Right renal cortex interstitium (tissue), 3 donors: ENCODE measurements around the gene ASPDH. TPM values are rescaled to one million over a fixed set of nuclear protein-coding genes. Genes with fewer than 3 reads are reported as not detected.
"Not testable (repeated sequence)": the region's sequence is repeated elsewhere in the genome, so short reads cannot be mapped to it uniquely, and the experiment has no call there.

Experiments used
- DNase-seq, 3 donors: peaks; one replicate each; pipeline ENCODE4 v3.0.0-alpha.2; 2013; ENCODE audit warnings: low read depth in 3 of 3, low spot score in 2 of 3
- polyA plus RNA-seq, 3 donors: library from polyadenylated mRNA; unstranded; fragments of 120-200 nt; gene quantifications; one replicate each; pipeline ENCODE4 v1.2.1, GENCODE V29; 2013; ENCODE audit not compliant: insufficient read length in 3 of 3

The ASPDH gene
- polyA plus RNA-seq, 3 donors, result 5.5 to 8.3 (median 8.1) TPM

DNA sequence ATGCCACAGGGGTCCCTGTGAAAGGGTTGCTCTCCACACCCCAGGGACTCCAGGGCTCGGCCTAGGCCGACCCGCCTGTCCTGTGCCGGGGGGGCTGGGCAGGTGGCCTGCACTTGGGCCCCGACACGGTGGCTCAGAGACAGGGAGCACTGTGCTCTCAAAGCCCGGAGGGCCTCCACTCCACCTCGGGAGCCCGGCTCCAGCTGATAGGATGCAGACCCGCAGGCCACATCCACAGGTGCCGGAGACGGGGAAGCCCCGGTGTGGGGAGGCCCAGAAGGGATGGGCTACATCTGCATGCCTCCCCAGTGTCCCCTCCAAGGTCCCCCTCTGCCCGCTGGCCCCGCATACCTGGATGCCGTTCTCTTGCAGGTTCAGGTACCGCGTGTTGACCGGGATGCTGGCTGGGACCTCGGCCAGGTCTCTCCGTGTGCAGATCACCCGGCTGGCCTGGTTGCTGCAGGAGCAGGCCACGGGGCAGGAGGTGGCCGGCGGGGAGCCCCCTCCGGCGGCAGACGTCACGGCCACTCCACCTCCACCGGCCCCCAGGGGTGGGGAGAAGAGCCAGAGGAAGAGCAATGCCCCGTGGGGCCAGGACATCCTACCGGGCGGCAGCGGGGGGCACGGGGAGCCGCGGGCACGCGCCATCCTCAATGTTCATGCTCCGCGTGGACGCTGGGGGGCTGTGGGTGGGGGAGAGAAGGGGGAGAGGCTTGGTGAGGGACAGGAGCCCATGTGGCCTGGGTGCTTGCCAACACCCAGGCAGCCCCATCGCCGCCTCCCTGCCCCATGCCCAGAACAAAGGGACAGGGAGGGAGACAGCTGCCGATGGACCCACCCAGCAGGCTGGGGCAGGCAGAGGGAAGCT is 34.7 kb upstream of the ASPDH start:
- DNase-seq, result no peak

DNA sequence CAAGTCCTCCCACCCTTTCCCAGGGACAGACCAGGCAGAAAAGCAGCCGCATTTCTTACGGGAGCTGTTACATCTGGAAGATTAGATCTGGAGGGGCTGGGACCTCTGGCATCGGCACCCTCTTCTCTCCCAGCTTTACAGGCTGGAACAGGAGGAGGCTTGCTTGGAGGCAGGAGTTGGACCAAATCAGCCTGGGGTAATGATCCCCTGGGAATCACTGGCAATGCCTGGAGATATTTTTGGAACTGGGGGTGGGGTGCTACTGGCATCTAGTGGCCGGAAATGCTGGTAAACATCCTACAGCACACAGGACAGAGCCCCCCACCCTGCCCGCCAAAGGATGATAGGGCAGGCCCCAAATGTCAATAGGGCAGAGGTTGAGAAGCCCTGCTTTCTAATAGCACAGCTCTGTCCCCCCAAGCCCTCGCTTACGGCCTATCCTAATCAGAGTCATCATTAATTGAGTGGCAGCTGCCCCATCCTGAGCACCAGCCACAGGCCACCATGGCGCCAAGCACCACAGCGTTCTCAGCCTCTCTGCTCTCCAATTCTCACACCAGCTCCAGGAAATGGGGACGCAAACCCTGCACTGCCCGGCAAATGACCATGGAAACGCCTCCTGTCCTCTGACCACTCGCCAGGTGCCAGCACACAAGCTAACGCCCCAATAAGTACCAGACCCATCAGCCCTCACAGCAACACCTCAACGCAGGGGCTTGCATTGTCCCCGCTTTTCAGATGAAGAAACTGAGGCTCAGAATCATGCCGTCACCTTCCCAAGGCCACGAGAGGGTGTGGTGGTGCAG is 33.9 kb upstream of the ASPDH start:
- DNase-seq, result no peak

DNA sequence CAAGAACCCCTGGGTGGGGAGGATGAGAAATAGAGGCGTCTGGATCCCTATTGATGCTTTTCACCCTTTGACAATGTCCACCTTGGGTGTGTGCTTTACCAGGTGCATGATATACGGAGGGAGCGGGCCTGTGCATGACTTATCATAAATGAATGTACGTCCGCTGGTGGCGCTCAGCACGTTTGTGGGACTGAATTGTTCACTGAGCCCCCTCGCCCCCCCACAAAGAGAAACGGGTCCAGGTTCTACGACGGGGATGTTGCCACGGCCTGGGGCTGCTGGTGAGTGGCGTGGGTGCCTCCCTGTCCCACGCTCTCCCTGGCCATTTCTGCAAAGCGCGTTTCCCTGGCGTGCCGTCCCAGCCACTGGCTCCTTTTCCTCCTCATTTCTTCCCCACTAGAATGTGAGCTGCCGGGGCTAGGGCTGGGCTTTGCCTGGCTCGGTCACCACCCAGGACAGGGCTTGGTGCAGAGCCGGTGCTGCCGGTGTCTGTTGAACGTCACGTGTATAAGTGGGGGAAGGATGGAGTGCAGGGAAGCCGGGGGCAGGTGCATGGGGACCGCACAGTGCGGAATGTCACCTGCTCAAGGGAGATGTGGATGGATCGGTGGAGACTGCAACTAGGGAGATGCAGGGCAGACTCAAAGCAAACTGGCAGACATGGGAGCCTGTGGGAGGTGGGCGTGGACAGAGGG is 33.0 kb upstream of the ASPDH start:
- no peak for DNase-seq

DNA sequence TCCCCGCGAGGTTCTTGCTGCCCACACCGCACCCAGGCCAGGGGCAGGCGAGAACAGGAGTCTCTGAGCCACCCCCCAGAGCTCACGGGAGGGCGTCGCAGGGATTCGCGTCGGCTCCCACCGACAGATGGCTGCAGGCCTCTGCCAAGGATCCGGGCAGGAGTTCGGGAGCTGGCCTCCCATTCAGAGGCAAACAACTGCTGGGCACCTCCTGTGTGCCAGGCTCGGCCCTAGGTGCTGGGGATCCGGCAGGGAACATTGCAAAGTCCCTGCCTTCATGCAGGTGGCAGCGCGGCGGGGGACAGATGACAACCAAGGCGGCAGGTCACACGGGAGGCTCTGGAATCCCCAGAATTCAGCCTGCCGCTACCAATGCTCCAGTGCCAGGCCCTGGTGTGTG is 29.2 kb upstream of the ASPDH start:
- DNase-seq, result no peak

DNA sequence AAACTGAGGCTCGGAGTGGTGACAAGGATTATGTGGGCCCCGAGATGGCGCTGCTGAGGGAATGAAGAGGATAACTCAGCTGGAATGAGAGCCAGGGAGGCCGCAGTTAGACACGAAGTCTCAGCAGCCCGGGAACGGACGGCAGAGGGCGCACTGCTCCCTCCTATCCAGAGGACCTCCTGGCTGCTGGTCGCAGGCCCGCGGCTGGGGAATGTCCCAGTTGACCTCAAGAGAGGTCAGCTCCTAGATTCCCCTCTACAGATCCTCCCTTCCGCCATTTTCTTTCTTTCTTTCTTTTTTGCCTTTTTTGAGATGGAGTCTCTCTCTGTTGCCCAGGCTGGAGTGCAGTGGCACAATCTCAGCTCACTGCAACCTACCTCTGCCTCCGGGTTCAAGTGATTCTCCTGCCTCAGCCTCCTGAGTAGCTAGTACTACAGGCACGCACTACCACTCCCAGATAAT is 24.1 kb upstream of the ASPDH start:
- peak in 1 of 3 donors; percentile 52 for DNase-seq

DNA sequence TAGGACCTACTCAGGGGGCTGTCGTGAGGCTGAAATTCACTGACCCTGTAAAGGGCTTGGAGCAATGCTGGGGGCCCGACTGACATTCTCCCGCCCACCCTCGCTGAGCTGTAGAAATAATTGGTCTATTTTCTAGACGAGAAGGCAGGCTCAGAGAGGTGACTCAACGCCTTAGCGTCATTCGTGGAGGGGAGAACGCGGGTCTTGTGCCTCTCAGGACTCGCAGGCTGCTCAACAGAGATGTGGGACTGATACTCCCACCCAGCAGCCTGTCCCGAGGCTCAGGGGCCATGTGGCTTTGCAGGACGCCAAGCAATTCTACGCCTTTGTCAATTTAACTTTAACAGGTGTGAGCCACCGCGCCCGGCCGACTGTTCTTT is 23.6 kb upstream of the ASPDH start:
- no peak for DNase-seq

DNA sequence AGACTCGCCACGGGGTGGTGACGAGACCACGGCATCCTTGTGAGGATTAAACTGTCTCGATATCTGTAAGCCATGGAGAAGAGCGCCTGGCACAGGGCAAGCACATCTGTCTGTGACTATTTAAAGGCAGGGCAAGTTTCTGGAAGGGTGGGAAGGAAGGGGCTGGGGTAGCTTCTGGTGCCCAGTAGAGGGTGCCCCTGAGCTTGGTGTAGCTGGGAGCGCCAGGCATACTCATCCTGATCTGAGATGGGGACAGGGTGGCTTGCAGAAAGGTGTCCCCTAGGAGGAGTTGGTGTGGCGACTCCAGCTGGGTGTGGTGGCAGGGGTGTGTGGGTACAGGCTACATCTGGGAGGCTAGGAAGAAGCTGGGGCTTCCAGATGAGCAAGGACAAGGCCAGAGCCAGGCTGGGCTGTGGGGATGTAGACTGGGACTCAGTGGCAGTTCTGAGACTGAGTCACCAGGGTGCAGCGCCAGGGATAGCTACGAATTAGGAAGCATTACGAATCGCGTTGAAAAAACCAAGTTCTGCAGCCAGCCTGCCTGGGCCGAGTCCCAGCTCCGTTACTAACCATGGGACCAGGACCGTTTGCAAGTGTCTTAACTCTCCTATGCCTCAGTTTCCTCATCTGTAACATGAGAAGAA is 23.1 kb upstream of the ASPDH start:
- DNase-seq, result no peak

DNA sequence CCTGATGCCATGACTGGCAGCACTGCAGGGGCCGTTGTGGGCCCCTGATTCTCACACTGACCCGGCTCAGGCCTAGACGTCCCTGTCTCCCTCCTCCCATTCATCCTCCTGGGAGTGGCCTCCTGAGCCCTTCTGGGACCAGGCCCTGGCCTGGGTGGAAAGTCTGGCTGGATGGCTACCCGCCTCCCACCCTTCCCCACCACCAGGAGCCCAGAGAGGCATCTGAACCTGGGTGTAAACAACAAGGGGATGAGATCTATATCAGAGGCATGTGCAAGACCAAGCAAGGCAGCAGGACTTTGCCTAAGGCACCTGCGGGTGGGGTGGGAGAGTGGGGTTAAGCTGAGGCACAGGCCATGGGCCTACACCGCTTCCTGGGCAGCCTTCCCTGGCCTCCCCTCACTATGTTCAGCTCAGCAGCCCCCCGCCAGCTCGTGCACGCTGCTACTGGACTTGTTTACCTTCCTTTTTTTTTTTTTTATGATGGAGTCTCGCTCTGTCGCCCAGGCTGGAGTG is 22.0 kb upstream of the ASPDH start:
- no peak for DNase-seq

DNA sequence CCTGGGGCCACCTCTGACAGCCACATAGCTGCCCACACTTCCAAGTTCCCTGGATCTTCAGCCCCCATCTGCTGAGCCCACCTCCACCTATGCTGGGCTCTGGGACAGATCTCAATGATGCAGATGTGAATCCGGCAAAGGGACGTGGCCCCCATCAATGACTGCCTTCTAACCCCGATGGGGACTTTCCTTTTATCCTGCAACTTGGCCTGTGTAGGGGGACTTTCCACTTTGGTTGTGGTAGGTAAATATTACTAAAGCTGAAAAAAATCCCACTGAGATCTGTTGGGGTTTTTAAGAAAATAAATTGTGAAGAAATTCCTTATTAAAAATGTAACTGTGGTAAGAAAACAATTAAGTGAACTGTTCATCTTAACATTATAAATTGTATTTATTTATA is 20.8 kb upstream of the ASPDH start:
- no peak for DNase-seq

DNA sequence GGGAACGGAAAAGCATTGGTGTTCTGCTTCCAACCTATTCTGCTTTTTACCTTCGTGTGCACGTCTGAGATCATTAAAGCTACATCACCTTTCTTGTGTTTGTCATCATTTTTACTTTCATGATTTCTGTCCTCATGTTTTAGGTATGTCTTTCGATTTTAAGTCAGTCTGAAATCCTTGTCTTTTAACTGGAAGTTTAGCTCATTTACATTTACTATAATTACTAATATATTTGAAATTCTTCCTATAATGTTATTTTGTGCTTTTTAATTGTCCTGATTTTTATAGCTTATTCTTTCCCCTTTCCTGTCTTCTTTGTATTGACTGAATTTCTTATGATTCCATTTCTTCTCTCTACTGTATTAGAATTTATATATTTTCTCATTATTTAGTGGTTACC is 19.2 kb upstream of the ASPDH start:
- DNase-seq, result no peak

DNA sequence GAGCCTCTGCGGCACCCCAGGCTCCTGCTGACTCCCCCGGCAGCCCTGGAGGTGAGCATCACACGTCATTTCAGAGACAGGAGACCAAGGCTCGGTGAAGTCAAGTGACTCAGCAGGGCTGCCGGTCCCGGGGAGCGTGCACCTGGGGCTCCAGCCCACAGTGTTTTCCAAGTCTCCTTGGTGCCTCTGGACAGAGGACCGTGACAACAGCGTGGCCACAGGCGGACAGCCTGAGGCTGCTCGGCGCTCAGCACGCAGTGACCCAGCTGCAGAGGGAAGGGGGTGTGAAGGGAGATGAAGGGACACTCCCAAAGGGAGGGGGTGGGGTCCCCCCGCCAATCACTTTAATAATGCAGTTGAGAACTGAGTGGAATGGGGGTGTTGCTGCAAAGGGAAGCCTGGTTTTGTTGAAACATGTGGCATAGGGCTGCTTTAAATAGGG is 17.5 kb upstream of the ASPDH start:
- DNase-seq, result no peak

DNA sequence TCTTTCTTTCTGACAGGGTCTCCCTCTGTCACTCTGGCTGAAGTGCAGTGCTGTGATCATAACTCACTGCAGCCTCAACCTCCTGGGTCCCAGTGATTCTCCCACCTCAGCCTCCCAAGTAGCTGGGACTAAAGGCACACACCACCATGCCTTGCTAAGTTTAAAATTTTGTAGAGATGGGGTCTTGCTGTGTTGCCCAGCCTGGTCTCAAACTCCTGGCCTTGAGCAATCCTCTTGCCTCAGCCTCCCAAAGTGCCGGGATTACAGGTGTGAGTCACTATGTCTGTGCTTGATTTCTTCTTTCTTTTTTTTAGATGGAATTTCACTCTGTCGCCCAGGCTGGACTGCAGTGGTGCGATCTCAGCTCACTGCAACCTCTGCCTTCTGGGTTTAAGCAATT is 14.3 kb upstream of the ASPDH start:
- not testable (repeated sequence) for DNase-seq

DNA sequence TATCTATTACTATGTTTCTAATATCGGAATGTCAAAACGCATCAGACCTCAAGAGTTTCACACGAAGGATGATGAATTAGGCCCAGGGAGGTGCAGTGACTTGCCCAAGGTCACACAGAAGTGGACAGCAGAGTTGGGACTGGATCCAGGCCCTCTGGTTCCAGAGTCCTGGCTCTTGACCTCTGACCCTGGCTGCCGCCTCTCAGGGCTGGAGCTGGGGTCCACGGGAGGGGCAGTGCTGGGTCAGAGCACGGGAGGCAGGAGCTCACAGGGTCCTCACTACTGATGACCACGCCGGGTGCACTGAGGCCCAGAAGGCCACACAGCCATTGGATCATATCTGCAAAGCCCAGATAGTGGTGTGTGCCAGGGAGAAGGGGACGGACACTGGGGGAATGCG is 9.2 kb upstream of the ASPDH start:
- no peak for DNase-seq

DNA sequence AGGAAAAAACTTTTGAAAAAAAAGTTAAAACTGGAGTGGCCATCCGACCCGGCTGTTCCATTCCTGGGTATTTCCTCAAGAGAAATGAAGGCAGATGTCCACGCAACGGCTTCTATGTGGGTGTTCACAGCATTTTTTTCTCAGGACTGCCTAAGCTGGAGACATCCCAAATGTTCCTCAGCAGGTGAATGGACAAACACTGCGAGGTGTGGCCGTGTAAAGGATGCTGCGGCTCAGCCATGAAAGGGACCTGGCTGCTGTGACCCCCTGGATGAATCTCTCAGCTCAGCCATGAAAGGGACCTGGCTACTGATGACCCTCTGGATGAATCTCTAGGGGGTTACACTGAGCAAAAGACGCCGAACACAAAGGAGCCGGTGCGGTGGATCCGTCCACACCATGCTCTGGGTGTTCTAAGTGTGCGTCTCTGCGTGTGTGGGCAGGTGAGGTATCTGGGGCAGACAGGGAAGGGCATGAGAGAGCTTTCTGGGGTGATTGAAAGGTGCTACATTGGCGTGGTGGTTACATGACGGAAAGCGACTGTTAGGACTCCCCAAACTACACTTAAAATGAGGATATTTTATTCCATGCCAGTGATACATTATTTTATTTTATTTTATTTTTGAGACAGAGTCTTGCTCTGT is 7.2 kb upstream of the ASPDH start:
- no peak for DNase-seq

DNA sequence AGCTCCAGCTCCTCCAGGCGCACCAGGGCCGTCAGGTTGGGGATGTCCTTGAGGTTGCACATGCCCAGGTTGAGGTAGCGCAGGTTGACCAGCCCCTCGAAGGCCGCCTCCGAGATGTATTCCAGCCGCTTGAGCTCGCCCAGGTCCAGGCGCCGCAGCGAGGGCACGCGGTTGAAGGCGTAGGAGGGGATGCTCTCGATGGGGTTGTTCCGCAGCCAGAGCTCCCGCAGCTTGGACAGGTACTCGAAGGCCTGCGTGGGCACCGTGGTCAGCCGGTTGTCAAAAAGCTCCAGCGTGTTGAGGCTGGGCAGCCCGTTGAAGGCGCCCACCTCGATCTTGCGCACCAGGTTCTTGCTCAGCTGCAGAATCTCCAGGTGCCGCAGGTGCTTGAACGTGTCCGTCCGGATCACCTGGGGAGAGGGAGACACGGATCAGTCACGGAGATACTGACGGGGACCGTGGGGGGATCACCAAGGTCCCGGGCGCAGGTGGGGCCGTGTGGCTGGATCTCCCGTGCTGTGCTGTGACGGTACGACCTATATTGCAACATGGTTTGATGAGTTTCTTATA is 5.4 kb upstream of the ASPDH start:
- DNase-seq, result no peak

DNA sequence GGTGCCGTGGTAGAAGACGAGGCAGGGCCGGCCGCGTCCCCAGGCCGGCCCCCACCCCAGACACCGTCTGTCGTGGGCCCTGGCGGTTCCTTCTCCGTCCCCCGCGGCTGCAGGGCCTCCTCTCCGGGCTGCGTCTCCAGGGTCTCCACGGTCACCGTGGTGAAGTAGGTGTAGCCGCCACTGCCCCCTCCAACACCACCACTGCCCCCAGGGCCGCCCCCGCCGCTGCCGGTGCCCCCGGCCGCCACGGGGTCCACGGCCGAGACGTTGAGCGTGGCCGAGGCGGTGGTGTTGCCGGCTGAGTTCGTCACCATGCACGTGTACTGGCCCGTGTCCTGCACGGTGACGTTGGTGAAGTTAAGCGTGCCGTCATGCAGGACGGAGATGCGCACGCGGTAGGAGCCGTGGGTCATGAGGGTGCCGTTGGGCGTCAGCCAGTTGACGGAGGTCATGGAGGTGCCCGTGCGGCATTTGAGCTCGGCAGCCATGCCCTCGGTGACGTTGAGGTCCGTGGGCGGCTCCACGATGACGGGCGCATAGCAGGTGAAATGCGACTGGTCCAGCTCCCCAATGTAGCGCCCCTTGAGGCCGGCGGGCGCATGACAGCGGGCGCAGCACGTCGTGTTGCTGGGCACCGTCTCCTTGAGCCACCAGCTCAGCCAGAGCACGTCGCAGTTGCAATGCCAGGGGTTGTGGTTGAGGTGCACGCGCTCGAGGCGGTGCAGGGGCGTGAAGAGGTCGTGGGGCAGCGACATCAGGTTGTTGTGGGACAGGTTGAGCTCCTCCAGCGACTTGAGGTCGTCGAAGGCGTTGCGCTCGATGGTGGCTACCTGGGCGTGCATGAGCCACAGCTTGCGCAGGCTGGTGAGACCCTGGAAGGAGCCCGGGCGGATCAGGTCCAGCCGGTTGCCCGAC is 4.6 kb upstream of the ASPDH start:
- no peak for DNase-seq

DNA sequence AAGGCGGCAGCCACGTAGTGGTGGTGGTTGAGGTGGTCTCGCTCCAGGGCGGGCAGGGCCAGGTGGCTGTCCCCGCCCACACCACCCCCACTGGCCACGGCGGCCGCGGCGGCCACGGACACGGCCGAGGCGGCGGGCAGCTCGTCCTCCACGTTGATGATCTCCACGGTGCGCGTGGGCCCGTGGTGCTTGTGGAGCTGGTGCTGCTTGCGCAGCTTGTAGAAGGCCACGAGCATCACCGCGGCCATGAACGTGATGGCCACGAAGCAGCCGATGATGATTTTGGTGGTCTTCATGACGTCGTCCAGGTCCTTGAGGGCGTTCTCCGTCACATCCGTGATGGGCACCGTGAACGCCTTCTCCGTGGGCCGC is 4.0 kb upstream of the ASPDH start:
- no peak for DNase-seq

DNA sequence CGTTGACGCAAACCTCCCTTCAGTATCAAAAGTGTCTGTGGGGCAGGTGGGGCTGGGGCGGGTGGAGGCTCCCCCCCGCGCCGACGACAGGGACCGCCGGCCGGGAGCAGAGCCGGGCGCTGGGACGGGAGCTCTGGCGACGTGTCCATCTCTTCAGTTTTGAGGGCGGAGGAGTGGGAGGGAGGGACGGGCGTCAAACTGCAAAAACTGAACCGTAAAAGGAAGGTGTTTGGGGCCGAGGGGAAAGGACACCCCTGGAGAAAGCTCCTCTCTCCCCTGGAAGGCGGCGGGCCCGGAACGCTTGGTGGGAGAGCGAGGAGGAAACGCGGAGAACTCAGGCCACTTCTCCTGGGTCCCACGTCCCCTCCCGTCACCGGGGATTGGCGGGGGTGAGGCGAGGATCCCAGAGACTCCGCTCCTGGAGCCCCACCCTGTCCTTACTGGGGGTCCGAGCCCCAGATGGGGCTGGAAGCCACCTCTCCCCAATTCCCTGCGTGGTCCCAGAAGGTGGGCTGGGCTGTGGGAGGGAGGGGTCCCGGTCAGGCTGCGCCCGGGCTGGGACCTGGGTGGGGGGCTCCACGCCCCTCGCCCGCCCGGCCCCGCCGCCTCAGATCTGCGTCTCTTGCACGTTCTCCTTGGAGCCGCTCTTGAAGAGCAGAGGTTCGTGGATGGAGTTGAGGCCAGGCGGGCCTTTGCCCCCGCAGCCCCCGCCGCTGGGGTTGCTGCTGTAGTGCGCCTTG is 3.4 kb upstream of the ASPDH start:
- no peak for DNase-seq
